Body of pancreas (tissue), 4 donors: Measurements from ENCODE around the gene DCLRE1A.

Source experiments
- CTCF ChIP-seq, 7 experiments: fragments of 450-650 bp in 4 of 7; fragments of 200-600 bp in 3 of 7; sonication (generic) in 3 of 7; IDR thresholded peaks; one replicate each; pipeline ENCODE4 v1.5.1; 2016 to 2019; ENCODE audit warnings: antibody characterized with exemption in 7 of 7
- POLR2A ChIP-seq, 3 donors: fragments of 450-650 bp; IDR thresholded peaks; one replicate each; pipeline ENCODE4 v1.6.1; 2016; ENCODE audit warnings: antibody characterized with exemption in 3 of 3, mild to moderate bottlenecking in 2 of 3

DNA sequence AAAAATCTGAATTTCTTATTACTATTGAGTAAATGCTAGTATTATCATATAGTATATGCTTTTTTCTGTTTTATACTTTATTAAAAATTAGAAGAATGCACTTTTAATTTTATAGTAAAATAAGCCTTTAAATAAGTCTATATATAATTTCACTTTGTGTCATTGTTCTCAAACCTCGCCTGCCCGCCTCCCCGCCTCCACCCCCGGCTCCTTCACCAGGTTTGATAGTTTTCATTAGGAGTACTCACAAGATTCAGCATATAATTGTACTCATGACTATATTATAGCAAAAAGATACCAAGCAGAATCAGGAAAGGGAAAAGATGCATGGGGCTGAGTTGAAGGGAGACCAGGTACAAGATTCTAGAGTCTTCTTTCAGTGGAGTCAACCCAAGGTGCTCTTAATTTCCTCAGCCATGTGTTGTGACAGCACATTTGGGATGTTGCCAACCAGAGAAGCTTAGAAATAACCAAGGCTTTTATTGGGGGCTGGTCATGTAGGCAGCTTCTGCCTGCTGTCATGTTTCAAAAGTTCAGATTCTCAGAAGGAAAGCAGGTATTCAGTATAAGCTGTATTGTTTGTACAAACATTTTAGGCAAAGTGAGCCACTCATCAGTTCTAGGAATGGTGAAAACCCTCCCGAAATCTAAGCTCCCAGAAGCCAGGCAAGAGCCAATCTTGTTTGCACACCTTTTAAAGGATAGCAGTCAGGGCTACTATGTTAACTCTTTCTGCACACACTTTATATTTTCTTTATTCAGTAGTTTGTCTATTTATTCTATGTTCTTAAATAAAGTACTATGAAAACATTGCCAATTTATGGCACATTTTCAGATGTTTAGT lies 12.9 kb upstream of the DCLRE1A start:
- no peak for TF ChIP-seq CTCF (IDR thresholded peaks at IDR 0.05)
- TF ChIP-seq POLR2A (IDR thresholded peaks at IDR 0.05), result no peak
